ENCODE results near the gene SECISBP2. TPM values are rescaled to one million over a fixed set of nuclear protein-coding genes. Genes with fewer than 3 reads are reported as not detected.
"Not testable (repeated sequence)": the region's sequence is repeated elsewhere in the genome, so short reads cannot be mapped to it uniquely, and the experiment has no call there.

The SECISBP2 gene
- total and polyA plus RNA-seq, 2 donors (not counting 1 experiment from before 2014, with no cell fraction given), result 23.0 to 33.0 TPM

DNA sequence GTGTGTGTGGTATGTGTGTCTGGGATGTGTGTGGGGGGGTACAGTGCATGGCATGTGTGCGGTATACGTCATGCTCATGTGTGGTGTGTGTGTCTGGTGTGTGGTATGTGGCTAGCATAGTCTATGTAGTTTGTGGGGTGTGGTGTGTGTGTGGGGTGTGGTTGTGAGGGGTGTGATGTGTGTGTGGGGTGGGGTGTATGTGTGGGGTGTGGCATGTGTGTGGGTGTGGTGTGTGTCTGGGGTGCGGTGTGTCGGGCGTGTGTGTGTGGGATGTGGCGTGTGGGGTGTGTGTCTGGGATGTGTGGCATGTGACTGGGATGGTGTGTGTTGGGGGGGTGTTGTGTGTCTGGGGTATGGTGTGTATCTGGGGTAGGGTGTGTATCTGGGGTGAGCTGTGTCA, 52.3 kb downstream of the SECISBP2 start:
- H2AFZ ChIP-seq (ENCODE audit: low read length), result no peak overlapping the region
- H3K4me2 ChIP-seq (ENCODE audit: extremely low read depth, insufficient read depth, low read length), result no peak overlapping the region
- H3K79me2 ChIP-seq (ENCODE audit: control insufficient read depth, insufficient read depth, low read length), result no peaks in the 10 kb centered on the region
- TF ChIP-seq CTCF (conservative IDR thresholded peaks at IDR 0.05 in 1 of 2, IDR thresholded peaks at IDR 0.05 in 1 of 2; ENCODE audit: low read depth in 1 of 2, low read length in 2 of 2) (no peak), EZH2 (IDR thresholded peaks at IDR 0.05; ENCODE audit: low read length, missing control alignments) (no peak)
- H3K36me3 ChIP-seq (ENCODE audit: control insufficient read depth, insufficient read depth, low read length), result no peaks in the 10 kb centered on the region
- H3K4me1 ChIP-seq (ENCODE audit: control insufficient read depth, extremely low read depth, insufficient read depth, low read length), result no peaks in the 10 kb centered on the region
- H3K27ac ChIP-seq (ENCODE audit: insufficient read depth, low read length), result no peak overlapping the region
- no peaks in the 10 kb centered on the region for H4K20me1 ChIP-seq (ENCODE audit: control insufficient read depth, extremely low read depth, insufficient read depth, low read length)
- no peak overlapping the region for H3K9ac ChIP-seq (ENCODE audit: insufficient read depth, low read length)
- no peak overlapping the region for H3K4me3 ChIP-seq (replicated peaks in 1 of 4; ENCODE audit: control extremely low read depth in 1 of 4, insufficient read depth in 1 of 4, low read depth in 3 of 4, low read length in 4 of 4)
- DNase-seq (ENCODE audit: low read depth in 2 of 2), result no peak
- H3K9me3 ChIP-seq (ENCODE audit: control insufficient read depth, insufficient read depth, low read depth, low read length), result no peaks in the 10 kb centered on the region
- no peaks in the 10 kb centered on the region for H3K27me3 ChIP-seq (ENCODE audit: control insufficient read depth, insufficient read depth, low read length)

GRCh38 chr9:89371791-89372190, 53.5 kb downstream of the SECISBP2 start:
- H3K27me3 ChIP-seq (ENCODE audit: control insufficient read depth, insufficient read depth, low read length); H3K4me1 ChIP-seq (ENCODE audit: control insufficient read depth, extremely low read depth, insufficient read depth, low read length); H3K36me3 ChIP-seq (ENCODE audit: control insufficient read depth, insufficient read depth, low read length); H3K4me2 ChIP-seq (ENCODE audit: extremely low read depth, insufficient read depth, low read length); H3K4me3 ChIP-seq (replicated peaks in 1 of 4; ENCODE audit: control extremely low read depth in 1 of 4, insufficient read depth in 1 of 4, low read depth in 3 of 4, low read length in 4 of 4); DNase-seq (ENCODE audit: low read depth in 2 of 2); H4K20me1 ChIP-seq (ENCODE audit: control insufficient read depth, extremely low read depth, insufficient read depth, low read length); H3K27ac ChIP-seq (ENCODE audit: insufficient read depth, low read length); H3K79me2 ChIP-seq (ENCODE audit: control insufficient read depth, insufficient read depth, low read length); H3K9me3 ChIP-seq (ENCODE audit: control insufficient read depth, insufficient read depth, low read depth, low read length); H3K9ac ChIP-seq (ENCODE audit: insufficient read depth, low read length); H2AFZ ChIP-seq (ENCODE audit: low read length): not testable (repeated sequence)

DNA sequence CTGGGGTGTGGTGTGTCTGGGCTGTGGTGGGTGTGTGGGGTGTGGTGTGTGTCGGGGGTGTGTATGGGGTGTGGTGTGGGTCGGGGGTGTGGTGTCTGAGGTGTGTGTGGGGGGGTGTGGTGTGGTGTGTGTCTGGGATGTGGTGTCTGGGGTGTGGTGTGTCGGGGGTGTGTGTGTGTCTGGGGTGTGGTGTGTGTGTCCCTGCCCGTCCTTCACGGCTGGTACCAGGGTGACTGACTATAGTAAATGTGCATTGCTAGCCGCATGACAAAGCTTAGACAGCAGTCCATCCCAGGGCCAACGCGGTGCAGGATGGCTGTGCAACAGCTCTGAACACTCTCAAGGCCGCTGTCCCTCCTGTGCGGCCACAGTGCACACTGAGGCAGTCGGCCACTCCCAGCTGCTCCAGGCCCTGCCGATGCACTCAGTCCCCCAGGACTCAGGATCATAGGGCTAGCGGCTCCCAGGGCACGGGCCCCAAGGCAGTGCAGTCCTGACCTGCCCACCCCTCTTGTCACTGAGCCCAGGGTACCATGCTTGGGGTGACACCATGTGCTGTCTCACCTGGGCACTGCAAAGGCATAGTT, 54.0 kb downstream of the SECISBP2 start:
- no peak for DNase-seq (ENCODE audit: low read depth in 2 of 2)
- H3K4me3 ChIP-seq (replicated peaks in 1 of 4; ENCODE audit: control extremely low read depth in 1 of 4, insufficient read depth in 1 of 4, low read depth in 3 of 4, low read length in 4 of 4), result no peak overlapping the region
- H3K36me3 ChIP-seq (ENCODE audit: control insufficient read depth, insufficient read depth, low read length), result no peaks in the 10 kb centered on the region
- no peak overlapping the region for H3K27ac ChIP-seq (ENCODE audit: insufficient read depth, low read length)
- H2AFZ ChIP-seq (ENCODE audit: low read length), result no peak overlapping the region
- H3K4me2 ChIP-seq (ENCODE audit: extremely low read depth, insufficient read depth, low read length), result no peak overlapping the region
- H3K4me1 ChIP-seq (ENCODE audit: control insufficient read depth, extremely low read depth, insufficient read depth, low read length), result no peaks in the 10 kb centered on the region
- no peaks in the 10 kb centered on the region for H3K27me3 ChIP-seq (ENCODE audit: control insufficient read depth, insufficient read depth, low read length)
- H3K79me2 ChIP-seq (ENCODE audit: control insufficient read depth, insufficient read depth, low read length), result no peaks in the 10 kb centered on the region
- no peak overlapping the region for H3K9ac ChIP-seq (ENCODE audit: insufficient read depth, low read length)
- H4K20me1 ChIP-seq (ENCODE audit: control insufficient read depth, extremely low read depth, insufficient read depth, low read length), result no peaks in the 10 kb centered on the region
- H3K9me3 ChIP-seq (ENCODE audit: control insufficient read depth, insufficient read depth, low read depth, low read length), result no peaks in the 10 kb centered on the region
- TF ChIP-seq CTCF (conservative IDR thresholded peaks at IDR 0.05 in 1 of 2, IDR thresholded peaks at IDR 0.05 in 1 of 2; ENCODE audit: low read depth in 1 of 2, low read length in 2 of 2), result no peak

Data from fibroblast of lung (primary cell).